ENCODE data around the gene METTL23.

Gene METTL23

DNA sequence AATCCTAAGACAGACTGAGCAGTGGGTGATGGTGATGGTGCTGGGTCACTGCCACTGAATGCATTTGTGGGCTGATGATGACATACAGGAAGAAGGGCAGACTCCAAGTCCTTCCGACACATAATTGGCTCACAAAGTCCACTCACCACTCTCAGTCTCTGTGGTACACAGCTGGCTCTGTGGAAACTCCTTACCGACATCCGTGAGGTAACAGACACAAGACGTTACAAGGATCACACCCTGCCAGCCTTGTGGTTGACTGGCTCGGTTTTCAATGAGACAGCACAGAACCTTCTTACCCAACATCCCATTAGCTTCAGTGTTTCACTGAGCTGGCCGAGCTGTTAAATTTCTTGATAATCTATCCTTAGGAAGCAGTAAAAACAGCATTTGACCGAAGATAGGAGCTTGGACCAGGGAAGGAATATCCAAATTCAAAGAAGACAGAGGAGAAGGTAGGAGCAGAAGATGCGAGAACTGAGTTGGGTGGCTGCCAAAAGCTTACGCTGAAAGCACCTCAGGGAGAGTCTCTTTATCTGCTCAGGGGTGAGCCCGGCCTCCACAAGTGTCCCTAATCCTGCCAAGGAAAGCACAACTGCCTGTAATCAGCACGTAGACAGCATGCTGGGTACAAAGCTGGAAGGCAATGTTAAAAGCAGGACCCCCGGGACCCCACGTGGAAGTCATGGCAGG is 10.3 kb upstream of the METTL23 start:
- H3K27me3 ChIP-seq (ENCODE audit: insufficient read depth, low read length, poor library complexity, severe bottlenecking), result no peaks in the 10 kb centered on the region
- peaks cover 64% of the 10 kb centered on the region; the same call in 1 of the 2 replicates for H3K36me3 ChIP-seq (ENCODE audit: insufficient read depth, low read length)
- H3K4me3 ChIP-seq (ENCODE audit: low read length, poor library complexity, severe bottlenecking), result no peak overlapping the region
- no peaks in the 10 kb centered on the region for H3K9me3 ChIP-seq (ENCODE audit: insufficient read depth, low read depth, low read length)
- TF ChIP-seq, protein P1, sequence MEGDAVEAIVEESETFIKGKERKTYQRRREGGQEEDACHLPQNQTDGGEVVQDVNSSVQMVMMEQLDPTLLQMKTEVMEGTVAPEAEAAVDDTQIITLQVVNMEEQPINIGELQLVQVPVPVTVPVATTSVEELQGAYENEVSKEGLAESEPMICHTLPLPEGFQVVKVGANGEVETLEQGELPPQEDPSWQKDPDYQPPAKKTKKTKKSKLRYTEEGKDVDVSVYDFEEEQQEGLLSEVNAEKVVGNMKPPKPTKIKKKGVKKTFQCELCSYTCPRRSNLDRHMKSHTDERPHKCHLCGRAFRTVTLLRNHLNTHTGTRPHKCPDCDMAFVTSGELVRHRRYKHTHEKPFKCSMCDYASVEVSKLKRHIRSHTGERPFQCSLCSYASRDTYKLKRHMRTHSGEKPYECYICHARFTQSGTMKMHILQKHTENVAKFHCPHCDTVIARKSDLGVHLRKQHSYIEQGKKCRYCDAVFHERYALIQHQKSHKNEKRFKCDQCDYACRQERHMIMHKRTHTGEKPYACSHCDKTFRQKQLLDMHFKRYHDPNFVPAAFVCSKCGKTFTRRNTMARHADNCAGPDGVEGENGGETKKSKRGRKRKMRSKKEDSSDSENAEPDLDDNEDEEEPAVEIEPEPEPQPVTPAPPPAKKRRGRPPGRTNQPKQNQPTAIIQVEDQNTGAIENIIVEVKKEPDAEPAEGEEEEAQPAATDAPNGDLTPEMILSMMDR (conservative IDR thresholded peaks at IDR 0.05; ENCODE audit: low read length), result no peak
- TF ChIP-seq EZH2phosphoT487 (IDR thresholded peaks at IDR 0.05; ENCODE audit: borderline replicate concordance), result no peak
- peak overlapping the region; percentile 21 for H3K9ac ChIP-seq (ENCODE audit: low read depth, low read length, poor library complexity, severe bottlenecking)
- H3K4me2 ChIP-seq (ENCODE audit: low read depth, low read length, poor library complexity, severe bottlenecking), result no peak overlapping the region
- H3K79me2 ChIP-seq (ENCODE audit: insufficient read depth, low read length), result peaks cover 28% of the 10 kb centered on the region; the same call in 1 of the 2 replicates
- no peaks in the 10 kb centered on the region for H3K9me2 ChIP-seq (replicated peaks; ENCODE audit: low read depth, low read length)
- H3K4me1 ChIP-seq (ENCODE audit: insufficient read depth, low read length, poor library complexity, severe bottlenecking), result peaks cover 36% of the 10 kb centered on the region
- H4K20me1 ChIP-seq (ENCODE audit: insufficient read depth, low read length, poor library complexity, severe bottlenecking), result no peaks in the 10 kb centered on the region
- no peak overlapping the region for H2AFZ ChIP-seq (ENCODE audit: low read length)
- H3F3A ChIP-seq (ENCODE audit: low read depth), result peaks cover 6% of the 10 kb centered on the region; the same call in 1 of the 2 replicates

DNA sequence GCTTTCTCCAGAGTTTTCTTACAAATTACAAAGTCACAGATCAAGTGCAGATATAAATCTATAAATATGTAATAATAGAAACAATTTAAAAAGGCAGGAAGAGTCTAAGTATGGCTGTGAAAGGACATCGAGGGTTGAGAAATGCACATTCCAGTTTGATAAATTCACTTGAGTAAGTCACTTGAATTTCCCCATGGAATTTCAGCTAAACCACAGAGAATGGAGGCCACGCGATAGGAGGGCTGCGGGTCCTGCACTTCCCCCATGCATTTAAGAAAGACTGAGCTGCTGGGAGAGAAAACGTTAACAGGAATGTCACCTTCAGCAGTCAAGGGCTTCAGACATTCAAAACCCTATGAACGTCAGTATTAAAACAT is 9.8 kb upstream of the METTL23 start:
- H3K9ac ChIP-seq (ENCODE audit: low read depth, low read length, poor library complexity, severe bottlenecking), result no peak overlapping the region
- H2AFZ ChIP-seq (ENCODE audit: low read length), result no peak overlapping the region
- no peaks in the 10 kb centered on the region for H3K27me3 ChIP-seq (ENCODE audit: insufficient read depth, low read length, poor library complexity, severe bottlenecking)
- peaks cover 36% of the 10 kb centered on the region for H3K4me1 ChIP-seq (ENCODE audit: insufficient read depth, low read length, poor library complexity, severe bottlenecking)
- H3F3A ChIP-seq (ENCODE audit: low read depth), result peaks cover 4% of the 10 kb centered on the region; the same call in 1 of the 2 replicates
- no peak for TF ChIP-seq EZH2phosphoT487 (IDR thresholded peaks at IDR 0.05; ENCODE audit: borderline replicate concordance)
- TF ChIP-seq, protein P1 (conservative IDR thresholded peaks at IDR 0.05; ENCODE audit: low read length), result no peak
- no peak overlapping the region for H3K4me3 ChIP-seq (ENCODE audit: low read length, poor library complexity, severe bottlenecking)
- no peaks in the 10 kb centered on the region for H3K9me3 ChIP-seq (ENCODE audit: insufficient read depth, low read depth, low read length)
- peaks cover 69% of the 10 kb centered on the region for H3K36me3 ChIP-seq (ENCODE audit: insufficient read depth, low read length)
- H3K9me2 ChIP-seq (replicated peaks; ENCODE audit: low read depth, low read length), result no peaks in the 10 kb centered on the region
- H3K4me2 ChIP-seq (ENCODE audit: low read depth, low read length, poor library complexity, severe bottlenecking), result no peak overlapping the region
- peaks cover 4% of the 10 kb centered on the region for H4K20me1 ChIP-seq (ENCODE audit: insufficient read depth, low read length, poor library complexity, severe bottlenecking)
- peaks cover 33% of the 10 kb centered on the region; the same call in 1 of the 2 replicates for H3K79me2 ChIP-seq (ENCODE audit: insufficient read depth, low read length)

DNA sequence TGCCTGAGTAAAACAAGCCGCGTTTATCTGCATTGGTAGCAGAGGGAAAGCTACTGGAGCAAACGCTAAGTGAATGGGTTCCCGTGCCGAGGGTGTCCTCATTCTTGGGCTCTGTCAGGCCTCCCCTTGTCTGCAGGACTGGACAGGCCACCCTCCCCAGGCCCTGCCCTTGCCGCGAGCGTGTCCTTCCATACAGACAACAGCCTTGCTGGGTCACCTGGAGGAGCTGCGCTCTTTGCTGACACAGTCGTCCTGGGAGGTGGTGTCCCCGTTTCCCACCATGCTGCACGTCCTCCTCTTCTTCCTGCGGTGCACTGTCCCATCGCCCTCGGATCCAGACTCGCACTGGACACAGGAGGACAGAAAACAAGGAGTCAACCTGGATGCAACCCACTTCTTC is 8.1 kb upstream of the METTL23 start:
- Histone ChIP-seq H3K36me3 (ENCODE audit: insufficient read depth, low read length) (peaks cover 73% of the 10 kb centered on the region), H3K4me2 (ENCODE audit: low read depth, low read length, poor library complexity, severe bottlenecking) (no peak overlapping the region), H4K20me1 (ENCODE audit: insufficient read depth, low read length, poor library complexity, severe bottlenecking) (peaks cover 9% of the 10 kb centered on the region), H3K27me3 (ENCODE audit: insufficient read depth, low read length, poor library complexity, severe bottlenecking) (no peaks in the 10 kb centered on the region), H3F3A (ENCODE audit: low read depth) (0 out of 2 replicates have a peak, but pooled peaks cover 3% of the 10 kb centered on the region), H3K79me2 (ENCODE audit: insufficient read depth, low read length) (peaks cover 50% of the 10 kb centered on the region), H3K9me2 (replicated peaks; ENCODE audit: low read depth, low read length) (no peaks in the 10 kb centered on the region), H3K4me1 (ENCODE audit: insufficient read depth, low read length, poor library complexity, severe bottlenecking) (peaks cover 46% of the 10 kb centered on the region), H3K4me3 (ENCODE audit: low read length, poor library complexity, severe bottlenecking) (no peak overlapping the region), H3K9me3 (ENCODE audit: insufficient read depth, low read depth, low read length) (no peaks in the 10 kb centered on the region), H2AFZ (ENCODE audit: low read length) (no peak overlapping the region), H3K9ac (ENCODE audit: low read depth, low read length, poor library complexity, severe bottlenecking) (no peak overlapping the region)
- TF ChIP-seq EZH2phosphoT487 (IDR thresholded peaks at IDR 0.05; ENCODE audit: borderline replicate concordance), result no peak
- TF ChIP-seq, protein P1 (conservative IDR thresholded peaks at IDR 0.05; ENCODE audit: low read length), result no peak
